A673 (cell line): ENCODE measurements around the gene DHRS7. TPM values are rescaled to one million over a fixed set of nuclear protein-coding genes. Genes with fewer than 3 reads are reported as not detected.

Experiments used
- BruUV-seq: library from RNA; stranded (reverse); fragments of 400-500 nt; replicated peaks from 2 replicates; lab custom pipeline; 2021; lab: Mats Ljungman, UMichigan
- CTCF ChIA-PET: fragments of 300-600 bp; sonication (Branson Sonifier 250); formaldehyde crosslinking; loops from one replicate; lab custom pipeline; 2022; ENCODE audit warnings: antibody characterized with exemption; lab: Charles Lee
- POLR2A ChIA-PET: fragments of 300-600 bp; sonication (Branson Sonifier 250); formaldehyde crosslinking; loops from one replicate; lab custom pipeline; 2022; ENCODE audit warnings: antibody characterized with exemption; ENCODE audit not compliant: low non-redundant PET; lab: Charles Lee
- DNase-seq: peaks from one replicate; pipeline ENCODE4 v3.0.0-alpha.2; 2015; ENCODE audit warnings: low spot score
- H3K27ac ChIP-seq: fragments of 200-600 bp; sonication (generic); 2 replicates; pipeline ENCODE4 v1.5.1; 2016; ENCODE audit warnings: mixed run types, low read depth, mild to moderate bottlenecking, mixed read lengths, antibody characterized with exemption, low read length; ENCODE audit not compliant: poor library complexity, severe bottlenecking
- H3K27me3 ChIP-seq: fragments of 200-600 bp; sonication (generic); replicated peaks from 2 replicates; pipeline ENCODE4 v1.6.1; 2017; ENCODE audit warnings: mixed run types, low read depth, mild to moderate bottlenecking, mixed read lengths, antibody characterized with exemption, low read length; ENCODE audit not compliant: insufficient read depth, poor library complexity
- H3K36me3 ChIP-seq: fragments of 200-600 bp; sonication (generic); 2 replicates; pipeline ENCODE4 v1.6.1; 2016; ENCODE audit warnings: mixed run types, mild to moderate bottlenecking, mixed read lengths, antibody characterized with exemption, low read length; ENCODE audit not compliant: insufficient read depth, poor library complexity, severe bottlenecking
- H3K4me1 ChIP-seq: fragments of 200-600 bp; sonication (generic); 2 replicates; pipeline ENCODE4 v1.6.1; 2017; ENCODE audit warnings: mixed run types, mild to moderate bottlenecking, mixed read lengths, antibody characterized with exemption, low read length; ENCODE audit not compliant: insufficient read depth, poor library complexity, severe bottlenecking
- H3K4me3 ChIP-seq: fragments of 200-600 bp; sonication (generic); 2 replicates; pipeline ENCODE4 v1.5.1; 2016; ENCODE audit warnings: low read depth, mixed run types, mild to moderate bottlenecking, mixed read lengths, low read length; ENCODE audit not compliant: poor library complexity, severe bottlenecking
- H3K9me3 ChIP-seq: fragments of 200-600 bp; sonication (generic); 2 replicates; pipeline ENCODE4 v1.6.1; 2016; ENCODE audit warnings: mixed run types, low read depth, mild to moderate bottlenecking, mixed read lengths, antibody characterized with exemption, low read length; ENCODE audit not compliant: poor library complexity, severe bottlenecking
- CTCF ChIP-seq: fragments of 300-800, 200-600 bp; sonication (generic); conservative IDR thresholded peaks from 2 replicates; pipeline ENCODE4 v1.5.1; 2017; ENCODE audit warnings: low read depth, mild to moderate bottlenecking, antibody characterized with exemption, low read length, moderate library complexity, mixed read lengths
- EZH2 ChIP-seq: fragments of 200-600 bp; sonication (generic); IDR thresholded peaks from 2 replicates; pipeline ENCODE4 v1.6.1; 2017; ENCODE audit warnings: borderline replicate concordance, low read depth, mild to moderate bottlenecking, mixed read lengths, antibody characterized with exemption, low read length; ENCODE audit not compliant: poor library complexity, severe bottlenecking
- intact Hi-C: fragments of 100-400 bp; cut with micrococcal nuclease; formaldehyde crosslinking; loops from one replicate; pipeline ENCODE4 v1.10.0; 2022; ENCODE audit not compliant: unreplicated experiment
- total RNA-seq: library from RNA; stranded (reverse); gene quantifications from 2 replicates; pipeline ENCODE4 v1.2.3, GENCODE V29; 2021

Gene DHRS7
- total RNA-seq, 1 experiment from 2014 or later = 17.9 TPM

GRCh38 chr14:60184146-60184904 lies 19.1 kb upstream of the DHRS7 start:
- Histone ChIP-seq H3K36me3 (no peaks in the 10 kb centered on the region), H3K27ac (no peak overlapping the region), H3K4me1 (peaks cover 11% of the 10 kb centered on the region), H3K27me3 (no peaks in the 10 kb centered on the region), H3K9me3 (no peaks in the 10 kb centered on the region), H3K4me3 (peak overlapping the region; percentile 34)
- ChIA-PET POLR2A (no interaction called here), CTCF (interaction anchor here (0.9 to 1.5 kb wide), 3 partner anchors 118 to 219 kb away, joined by 5 to 7 read pairs (median 7); no protein-coding TSS in a partner anchor)
- peak; percentile 81 for DNase-seq
- peak; percentile 84 for TF ChIP-seq CTCF
- no peak for TF ChIP-seq EZH2
- intact Hi-C loops = loop anchor here (2.0 to 10.0 kb wide), 4 partner anchors 122 to 672 kb away; no protein-coding TSS in a partner anchor
- BruUV-seq = no TSS peak

- no peaks in the 10 kb centered on the region for H3K27me3 ChIP-seq
- POLR2A ChIA-PET = no interaction called here
- H3K27ac ChIP-seq = no peak overlapping the region
- BruUV-seq = no TSS peak
- H3K4me1 ChIP-seq = peaks cover 11% of the 10 kb centered on the region
- H3K4me3 ChIP-seq = peak overlapping the region; percentile 34
- intact Hi-C loops = loop anchor here (2.0 to 10.0 kb wide), 4 partner anchors 121 to 671 kb away; no protein-coding TSS in a partner anchor
- H3K36me3 ChIP-seq = no peaks in the 10 kb centered on the region
- no peak for DNase-seq
- TF ChIP-seq CTCF (no peak), EZH2 (no peak)
- no peaks in the 10 kb centered on the region for H3K9me3 ChIP-seq
- CTCF ChIA-PET = interaction anchor here (0.9 to 1.0 kb wide), 2 partner anchors 118 to 219 kb away, joined by 5 to 7 read pairs; no protein-coding TSS in a partner anchor
Observed at GRCh38 chr14:60183741-60184140, 18.5 kb upstream of the DHRS7 start.

- ChIA-PET POLR2A (no interaction called here), CTCF (interaction anchor here (0.9 to 1.0 kb wide), 2 partner anchors 117 to 218 kb away, joined by 5 to 7 read pairs; no protein-coding TSS in a partner anchor)
- intact Hi-C loops = loop anchor here (5.0 to 10.0 kb wide), 3 partner anchors 121 to 671 kb away; no protein-coding TSS in a partner anchor
- Histone ChIP-seq H3K36me3 (no peaks in the 10 kb centered on the region), H3K9me3 (no peaks in the 10 kb centered on the region), H3K4me3 (no peak overlapping the region), H3K27ac (no peak overlapping the region), H3K27me3 (no peaks in the 10 kb centered on the region), H3K4me1 (peaks cover 11% of the 10 kb centered on the region)
- BruUV-seq = no TSS peak
- no peak for DNase-seq
- TF ChIP-seq EZH2 (no peak), CTCF (no peak)
Observed at GRCh38 chr14:60183138-60183537, 17.9 kb upstream of the DHRS7 start.
